ENCODE results near the gene SFRP5. TPM values are rescaled to one million over a fixed set of nuclear protein-coding genes. Genes with fewer than 3 reads are reported as not detected.

SFRP5 gene
- total RNA-seq, 2 donors from 2014 or later, result 163 to 226 TPM

DNA sequence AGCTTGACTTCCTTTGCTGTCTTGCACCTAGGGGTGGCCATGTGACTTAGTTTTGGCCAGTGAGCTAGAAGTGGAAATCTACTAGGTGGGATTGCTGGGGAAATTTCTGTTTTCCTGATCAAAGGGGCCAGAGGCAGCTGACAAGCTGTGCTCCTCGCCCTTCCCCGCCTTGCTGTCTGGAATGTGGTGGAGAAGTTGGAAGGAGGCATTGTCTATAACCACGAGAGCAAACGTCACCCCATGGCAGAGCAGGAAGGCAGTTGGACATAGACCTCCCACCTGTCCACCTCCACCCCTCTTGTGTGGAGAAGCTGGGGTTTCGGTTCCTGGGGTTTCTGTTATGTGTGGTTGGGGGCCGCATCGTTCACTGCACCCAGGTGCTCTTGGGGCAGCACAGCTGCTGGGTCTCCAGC, 7.3 kb downstream of the SFRP5 start:
- Histone ChIP-seq H3K36me3 (replicated peaks in 1 of 2; ENCODE audit: insufficient read depth in 1 of 2, low read depth in 2 of 2) (no peaks in the 10 kb centered on the region), H3K27me3 (no peaks in the 10 kb centered on the region), H3K27ac (peak overlapping the region; percentile 50 to 89 (median 80)), H3K4me3 (no peak overlapping the region), H3K9me3 (no peaks in the 10 kb centered on the region), H3K4me1 (peaks cover 71% of the 10 kb centered on the region)
- ATAC-seq (peak; percentile 10), DNase-seq (peak in 1 of 4 donors; percentile 43)
- WGBS, 2 donors, result 78 to 88% methylated on average over 7 of the region's 7 CpGs
- no peak for TF ChIP-seq CTCF (IDR thresholded peaks at IDR 0.05)
- TF ChIP-seq POLR2A (IDR thresholded peaks at IDR 0.05), result peak in 1 of 3 donors; percentile 16
- intact Hi-C loops (cut with DNase I), result no loop called here

DNA sequence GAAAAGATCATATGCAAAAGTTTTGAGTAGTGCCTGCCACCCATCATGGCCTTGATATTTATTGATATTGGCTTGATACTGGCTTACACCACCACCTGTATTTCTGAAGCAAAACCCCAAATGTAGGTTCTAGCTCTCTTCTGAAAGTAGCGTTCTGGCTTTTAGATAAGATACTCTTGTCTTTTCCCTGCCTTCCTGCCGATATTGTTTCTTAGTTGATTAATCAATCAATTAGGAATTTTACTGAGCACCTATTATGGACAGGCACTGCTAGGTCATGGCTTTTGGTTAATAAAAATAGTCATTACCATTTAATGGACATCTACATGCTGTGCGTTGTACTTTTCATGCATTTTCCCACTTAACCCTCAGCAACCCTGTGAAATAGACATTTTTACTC, 7.9 kb downstream of the SFRP5 start:
- ATAC-seq (no peak), DNase-seq (no peak)
- Histone ChIP-seq H3K27me3 (no peaks in the 10 kb centered on the region), H3K9me3 (no peaks in the 10 kb centered on the region), H3K36me3 (replicated peaks in 1 of 2; ENCODE audit: insufficient read depth in 1 of 2, low read depth in 2 of 2) (no peaks in the 10 kb centered on the region), H3K4me3 (no peak overlapping the region), H3K4me1 (peaks cover 66% of the 10 kb centered on the region), H3K27ac (peak overlapping the region in 3 of 4 donors; percentile 75 to 89 (median 84))
- intact Hi-C loops (cut with DNase I), result no loop called here
- 56 to 63% methylated on average over 3 of the region's 3 CpGs for WGBS, 2 donors
- no peak for TF ChIP-seq POLR2A (IDR thresholded peaks at IDR 0.05)
- no peak for TF ChIP-seq CTCF (IDR thresholded peaks at IDR 0.05)

GRCh38 chr10:97763411-97763810, 8.4 kb downstream of the SFRP5 start:
- TF ChIP-seq CTCF (IDR thresholded peaks at IDR 0.05) (no peak), POLR2A (IDR thresholded peaks at IDR 0.05) (no peak)
- H3K27ac ChIP-seq, result peak overlapping the region; percentile 67 to 89 (median 80)
- no peak overlapping the region for H3K4me3 ChIP-seq
- H3K9me3 ChIP-seq, result no peaks in the 10 kb centered on the region
- H3K27me3 ChIP-seq, result no peaks in the 10 kb centered on the region
- no peaks in the 10 kb centered on the region for H3K36me3 ChIP-seq (replicated peaks in 1 of 2; ENCODE audit: insufficient read depth in 1 of 2, low read depth in 2 of 2)
- ATAC-seq, result no peak
- no peak for DNase-seq
- 56 to 78% methylated on average over 2 of the region's 2 CpGs for WGBS, 2 donors
- intact Hi-C loops (cut with DNase I), result no loop called here
- peaks cover 61% of the 10 kb centered on the region for H3K4me1 ChIP-seq

DNA sequence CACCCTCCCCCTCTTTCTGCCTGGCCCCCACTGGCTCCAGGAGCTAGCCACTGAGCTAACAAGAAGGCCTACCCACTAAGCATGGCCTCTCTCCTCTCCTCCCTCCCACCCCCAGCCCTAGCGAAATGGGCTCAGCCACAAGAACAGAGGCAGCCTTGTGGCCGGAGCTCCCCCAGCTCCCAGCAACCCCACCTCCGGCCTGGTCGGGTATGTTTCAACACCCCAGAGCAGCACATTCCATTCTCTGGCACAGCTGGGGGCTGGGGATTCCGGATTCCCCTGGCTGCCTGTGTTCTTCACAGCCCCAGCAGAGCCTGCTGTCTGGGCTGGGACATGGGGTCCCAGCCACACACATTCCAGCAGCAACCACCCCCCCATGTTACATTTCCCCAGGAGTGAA, 9.0 kb downstream of the SFRP5 start:
- DNase-seq (peak; percentile 66 to 84 (median 76)), ATAC-seq (peak; percentile 74)
- WGBS, 2 donors, result 40 to 56% methylated on average over 1 to 5 of the region's 5 CpGs
- Histone ChIP-seq H3K4me1 (peaks cover 55% of the 10 kb centered on the region), H3K4me3 (no peak overlapping the region), H3K9me3 (no peaks in the 10 kb centered on the region), H3K27ac (peak overlapping the region; percentile 67 to 89 (median 80)), H3K27me3 (no peaks in the 10 kb centered on the region), H3K36me3 (replicated peaks in 1 of 2; ENCODE audit: insufficient read depth in 1 of 2, low read depth in 2 of 2) (no peaks in the 10 kb centered on the region)
- TF ChIP-seq POLR2A (IDR thresholded peaks at IDR 0.05) (peak in 1 of 3 donors; percentile 47), CTCF (IDR thresholded peaks at IDR 0.05) (no peak)
- intact Hi-C loops (cut with DNase I), result no loop called here

DNA sequence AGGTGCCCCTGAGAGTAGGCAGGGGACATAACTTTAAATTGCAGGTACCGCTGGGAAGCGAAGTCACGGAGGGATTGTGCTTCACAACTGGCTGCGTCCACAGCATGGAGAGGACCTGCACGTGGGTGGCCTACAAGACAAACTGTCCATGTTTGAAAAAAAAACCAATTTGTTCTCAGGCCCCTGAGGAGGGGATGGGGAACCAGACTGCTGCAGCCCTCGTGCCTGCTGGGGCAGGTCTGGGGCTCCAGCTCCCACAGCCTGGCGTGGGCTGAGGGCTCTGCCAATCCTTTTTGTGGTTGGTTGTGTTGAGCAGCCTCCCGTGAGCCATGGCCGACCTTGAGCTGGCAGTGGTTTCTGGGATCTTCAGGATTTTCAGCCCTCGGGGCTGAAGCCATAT, 9.7 kb downstream of the SFRP5 start:
- TF ChIP-seq POLR2A (IDR thresholded peaks at IDR 0.05) (no peak), CTCF (IDR thresholded peaks at IDR 0.05) (no peak)
- no peaks in the 10 kb centered on the region for H3K9me3 ChIP-seq
- peaks cover 47% of the 10 kb centered on the region for H3K4me1 ChIP-seq
- ATAC-seq (no peak), DNase-seq (no peak)
- H3K36me3 ChIP-seq (replicated peaks in 1 of 2; ENCODE audit: insufficient read depth in 1 of 2, low read depth in 2 of 2), result peaks cover 0 to 3% of the 10 kb centered on the region in 2 donors
- intact Hi-C loops (cut with DNase I), result no loop called here
- no peaks in the 10 kb centered on the region for H3K27me3 ChIP-seq
- peak overlapping the region; percentile 62 to 89 (median 80) for H3K27ac ChIP-seq
- WGBS, 2 donors, result 80% methylated on average over 6 to 10 of the region's 10 CpGs
- no peak overlapping the region for H3K4me3 ChIP-seq

Measured in body of pancreas (tissue), 4 donors.